H1 (cell line): ENCODE data around the gene KCNE5.

Experiments used
- ATF3 ChIP-seq: IDR thresholded peaks from 2 replicates; pipeline ENCODE4 v1.6.1; 2011; ENCODE audit warnings: low read depth, mild to moderate bottlenecking, low read length; ENCODE audit not compliant: insufficient read depth
- CBX8 ChIP-seq: fragments of 300-800, 300-1000 bp; sonication (generic); IDR thresholded peaks from 2 replicates; pipeline ENCODE4 v1.7.1; 2016; ENCODE audit warnings: low read depth, low read length, borderline replicate concordance
- CEBPB ChIP-seq: IDR thresholded peaks from 2 replicates; pipeline ENCODE4 v1.6.1; 2012; ENCODE audit warnings: low read depth, low read length
- CHD2 ChIP-seq: IDR thresholded peaks from 2 replicates; pipeline ENCODE4 v1.6.1; 2012; ENCODE audit warnings: low read length, improper control_type of control experiment
- CTCF ChIP-seq, 3 experiments: IDR thresholded peaks; 1 replicate in 2 of 3; 2 replicates in 1 of 3; pipeline versions ENCODE4 v1.5.1 to v1.6.1; 2011; ENCODE audit warnings: low read length in 3 of 3, mild to moderate bottlenecking in 3 of 3, inconsistent platforms in 2 of 3, low read depth in 1 of 3, moderate library complexity in 1 of 3; ENCODE audit not compliant: insufficient read depth in 1 of 3; ENCODE audit errors: control extremely low read depth in 1 of 3
- EZH2 ChIP-seq: fragments of 200-600 bp; sonication (generic); IDR thresholded peaks from 2 replicates; pipeline ENCODE4 v1.7.1; 2012; ENCODE audit warnings: low read depth, mild to moderate bottlenecking, moderate library complexity, low read length, inconsistent platforms; ENCODE audit not compliant: severe bottlenecking
- MAFK ChIP-seq: IDR thresholded peaks from 2 replicates; pipeline ENCODE4 v1.6.1; 2012; ENCODE audit warnings: low read depth, mild to moderate bottlenecking, improper control_type of control experiment, low read length
- MAX ChIP-seq: IDR thresholded peaks from 2 replicates; pipeline ENCODE4 v1.6.1; 2012; ENCODE audit warnings: inconsistent platforms
- SIN3A ChIP-seq, 2 experiments: IDR thresholded peaks in 1 of 2; conservative IDR thresholded peaks in 1 of 2; 2 replicates each; pipeline ENCODE4 v1.6.1; 2011 to 2012; ENCODE audit warnings: low read length in 2 of 2, improper control_type of control experiment in 1 of 2, low read depth in 1 of 2, mild to moderate bottlenecking in 1 of 2
- SP1 ChIP-seq: IDR thresholded peaks from 2 replicates; pipeline ENCODE4 v1.6.1; 2011; ENCODE audit warnings: low read depth, low read length
- TAF7 ChIP-seq: optimal IDR thresholded peaks from 2 replicates; pipeline ENCODE3; 2011; ENCODE audit warnings: low read depth, mild to moderate bottlenecking, inconsistent platforms, low read length, moderate library complexity, borderline replicate concordance
- YY1 ChIP-seq: IDR thresholded peaks from 2 replicates; pipeline ENCODE4 v1.6.1; 2011; ENCODE audit warnings: low read depth, mild to moderate bottlenecking, low read length
- ZNF274 ChIP-seq: IDR thresholded peaks from 2 replicates; pipeline ENCODE4 v1.7.0; 2012; ENCODE audit warnings: low read length, borderline replicate concordance; ENCODE audit errors: extremely low read depth

GRCh38 chrX:109601486-109601885 is 23.5 kb downstream of the KCNE5 start:
- TF ChIP-seq CBX8 (no peak), SIN3A (conservative IDR thresholded peaks at IDR 0.05 in 1 of 2, IDR thresholded peaks at IDR 0.05 in 1 of 2; ENCODE audit: low read depth in 1 of 2, low read length in 2 of 2) (no peak), YY1 (no peak), ZNF274 (no peak), CEBPB (no peak), ATF3 (no peak), CTCF (IDR thresholded peaks at IDR 0.05; ENCODE audit: control extremely low read depth in 1 of 3, insufficient read depth in 1 of 3, low read depth in 1 of 3, low read length in 3 of 3) (no peak), MAFK (no peak), MAX (no peak), TAF7 (no peak), EZH2 (no peak), SP1 (no peak), CHD2 (no peak)
